HG03571 (cell line): ENCODE data around the gene TBC1D8B.

ENCODE experiments used
- ATAC-seq: cut with Tn5 transposase; IDR thresholded peaks from one replicate; pipeline ENCODE4 v1.9.1; 2021; ENCODE audit not compliant: unreplicated experiment

TBC1D8B gene

GRCh38 chrX:106897259-106897658 is 94.8 kb downstream of the TBC1D8B start:
- ATAC-seq = no peak

DNA sequence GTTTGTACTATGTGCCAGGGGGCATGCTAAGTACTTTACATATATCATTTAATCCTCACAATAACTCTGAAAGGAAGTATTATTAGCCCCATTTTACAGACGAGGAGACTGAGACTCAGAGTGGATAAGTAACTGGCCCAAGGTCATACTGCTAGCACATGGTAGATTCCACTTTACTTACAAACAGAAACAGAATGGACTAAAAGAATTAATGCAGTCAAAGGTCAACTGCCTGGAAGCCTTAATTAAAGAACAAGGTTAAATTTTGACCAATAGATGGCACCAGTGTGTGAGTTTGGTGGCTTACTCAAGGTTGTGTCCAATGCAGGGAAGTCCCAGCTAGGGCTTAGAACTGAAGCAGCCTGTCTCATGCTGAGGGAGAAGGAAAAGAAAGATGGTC is 96.0 kb downstream of the TBC1D8B start:
- peak; percentile 75 for ATAC-seq

GRCh38 chrX:106899276-106899675 is 96.8 kb downstream of the TBC1D8B start:
- no peak for ATAC-seq

DNA sequence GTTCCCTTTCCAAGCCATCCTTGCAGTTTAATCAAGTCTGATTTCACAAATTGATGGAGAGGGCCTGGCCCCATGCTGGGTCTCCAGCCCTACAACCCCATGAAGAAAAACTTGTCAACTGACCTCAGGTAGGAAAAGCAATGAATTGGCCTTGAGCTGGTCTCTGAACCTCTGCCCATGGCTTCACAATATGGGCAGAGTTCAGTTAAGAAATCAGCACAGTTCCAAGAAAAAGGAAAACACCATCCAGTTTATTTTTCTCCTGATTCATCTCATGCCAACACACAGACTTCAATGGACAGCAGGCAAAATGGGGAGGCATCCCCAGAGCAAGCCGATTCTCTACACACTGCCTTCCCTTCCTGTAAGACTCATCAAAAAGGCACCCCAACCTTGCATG is 97.4 kb downstream of the TBC1D8B start:
- ATAC-seq = no peak

DNA sequence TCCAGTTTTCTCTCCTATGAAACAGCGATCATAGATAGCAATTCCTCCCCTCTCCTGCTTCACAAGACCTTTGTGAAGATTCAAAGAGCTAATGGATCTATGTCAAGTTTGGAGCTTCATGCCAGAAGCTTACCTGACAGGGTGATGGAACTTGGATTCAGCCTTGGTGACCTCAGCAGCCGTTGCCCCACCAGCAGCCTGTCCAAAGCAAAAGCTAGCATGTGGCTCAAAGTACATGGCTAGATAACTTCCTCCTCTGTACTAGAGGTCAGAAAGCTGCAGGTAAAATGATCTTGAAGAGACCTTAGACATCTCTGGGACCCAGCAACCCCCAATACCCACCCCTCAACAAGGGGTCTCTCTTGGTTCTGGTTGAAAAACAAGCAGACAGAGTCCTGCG is 98.9 kb downstream of the TBC1D8B start:
- no peak for ATAC-seq

GRCh38 chrX:106901781-106902219 is 99.3 kb downstream of the TBC1D8B start:
- no peak for ATAC-seq

GRCh38 chrX:106902684-106903083 is 100.2 kb downstream of the TBC1D8B start:
- no peak for ATAC-seq

GRCh38 chrX:106903291-106903824 is 100.9 kb downstream of the TBC1D8B start, which contains the start of gene RIPPLY1:
Gene RIPPLY1 (minus strand): TSS chrX:106903341. CDS start chrX:106903287, 54 bp downstream.
- ATAC-seq = no peak

DNA sequence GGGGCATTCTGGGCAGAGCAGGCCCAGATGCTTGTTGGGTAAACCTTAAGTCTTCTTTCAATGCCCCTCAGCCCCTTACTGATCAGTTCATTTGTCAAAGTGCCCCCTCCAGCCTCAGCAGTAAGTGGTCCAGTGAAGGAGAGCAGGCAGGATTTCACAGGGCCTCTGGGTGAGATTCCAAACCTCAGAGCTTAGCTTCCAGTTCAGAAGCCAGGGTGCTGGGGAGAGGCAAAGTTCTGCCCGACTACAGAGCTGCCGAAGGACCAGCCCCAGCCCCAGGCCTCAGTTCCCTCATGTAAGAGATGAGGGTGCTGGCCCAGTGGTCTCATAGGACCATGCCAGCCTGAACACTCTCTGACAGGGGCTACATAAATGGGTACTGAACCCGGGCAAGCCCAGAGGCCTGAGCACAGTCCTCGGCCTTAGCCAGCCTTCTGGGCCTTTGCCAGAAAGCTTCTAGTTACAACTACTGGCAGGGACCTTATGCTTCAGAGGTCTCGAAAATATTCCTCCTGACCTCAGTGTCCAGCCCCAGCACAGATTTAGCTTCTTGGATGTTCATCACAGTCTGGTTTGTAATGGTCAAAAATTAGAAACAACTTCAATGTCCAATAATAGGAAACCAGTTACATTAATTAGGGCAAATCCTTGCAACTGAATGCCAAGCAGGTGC is 101.5 kb downstream of the TBC1D8B start:
- ATAC-seq = no peak

DNA sequence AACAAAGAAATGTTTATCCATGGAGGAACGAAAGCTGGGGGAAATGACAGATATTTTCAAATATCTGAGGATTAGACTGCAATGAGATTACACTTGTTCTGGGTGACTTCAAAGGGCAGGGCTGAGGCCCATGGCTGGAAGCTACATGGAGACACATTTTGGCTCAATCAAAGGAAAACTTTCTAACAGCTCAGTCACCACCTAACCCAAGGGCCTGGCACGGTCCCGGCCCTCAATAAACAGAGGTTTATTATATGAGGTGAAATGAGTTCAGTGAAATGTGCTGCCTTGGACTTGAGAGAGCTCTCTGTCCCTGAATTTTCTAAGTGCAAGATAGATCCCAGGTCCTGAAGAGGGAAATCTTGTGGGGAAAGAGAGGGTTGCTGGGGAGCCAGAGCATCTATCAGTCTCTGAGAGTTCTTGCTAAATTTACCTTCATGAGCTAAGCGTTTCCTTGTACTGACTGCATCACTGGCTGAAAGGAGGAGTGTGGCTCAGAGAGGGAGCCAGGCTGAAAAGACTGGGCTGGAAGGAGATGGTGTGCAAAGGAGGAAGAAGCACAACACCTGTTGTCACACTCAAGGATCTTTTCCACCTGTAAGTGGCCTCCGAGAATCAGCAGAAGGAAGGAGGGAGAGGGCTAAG is 102.7 kb downstream of the TBC1D8B start:
- ATAC-seq = no peak

DNA sequence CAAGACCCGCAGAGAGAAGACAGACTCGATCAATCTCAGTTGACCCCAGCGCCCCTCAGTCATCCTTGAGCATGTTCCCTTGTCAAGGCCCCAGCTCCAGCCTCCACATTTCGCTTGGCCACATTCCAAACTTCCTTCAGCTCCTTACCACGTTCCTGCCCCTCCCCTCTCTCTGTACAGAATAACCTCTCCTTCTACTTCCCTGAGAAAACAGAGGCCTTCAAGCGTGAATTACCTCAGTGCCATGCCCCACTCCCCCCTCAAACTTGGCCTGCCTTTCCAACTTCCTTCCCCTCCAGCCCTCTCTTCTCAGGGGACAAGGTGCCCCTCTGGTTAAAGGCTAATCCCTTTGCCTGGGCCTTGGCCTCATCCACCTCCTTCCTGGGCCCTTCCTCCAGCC is 103.9 kb downstream of the TBC1D8B start:
- no peak for ATAC-seq

DNA sequence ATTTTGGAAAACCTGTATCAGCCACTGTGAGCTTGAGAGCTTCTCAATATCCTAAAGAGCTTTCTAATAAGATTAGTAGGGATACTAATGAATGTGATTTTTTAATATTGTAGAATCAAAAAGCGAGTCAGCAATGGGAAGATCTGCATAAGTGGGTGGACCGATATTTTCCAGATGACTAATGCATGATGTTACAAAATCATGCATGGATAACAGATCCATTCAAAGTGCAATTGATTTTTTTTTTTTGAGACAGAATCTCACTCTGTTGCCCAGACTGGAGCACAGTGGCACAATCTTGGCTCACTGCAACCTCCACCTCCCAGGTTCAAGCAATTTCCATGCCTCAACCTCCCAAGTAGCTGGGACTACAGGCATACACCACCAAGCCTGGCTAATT is 110.4 kb downstream of the TBC1D8B start:
- ATAC-seq = no peak

- ATAC-seq = no peak
Measured at GRCh38 chrX:106917830-106918500, 115.5 kb downstream of the TBC1D8B start.

DNA sequence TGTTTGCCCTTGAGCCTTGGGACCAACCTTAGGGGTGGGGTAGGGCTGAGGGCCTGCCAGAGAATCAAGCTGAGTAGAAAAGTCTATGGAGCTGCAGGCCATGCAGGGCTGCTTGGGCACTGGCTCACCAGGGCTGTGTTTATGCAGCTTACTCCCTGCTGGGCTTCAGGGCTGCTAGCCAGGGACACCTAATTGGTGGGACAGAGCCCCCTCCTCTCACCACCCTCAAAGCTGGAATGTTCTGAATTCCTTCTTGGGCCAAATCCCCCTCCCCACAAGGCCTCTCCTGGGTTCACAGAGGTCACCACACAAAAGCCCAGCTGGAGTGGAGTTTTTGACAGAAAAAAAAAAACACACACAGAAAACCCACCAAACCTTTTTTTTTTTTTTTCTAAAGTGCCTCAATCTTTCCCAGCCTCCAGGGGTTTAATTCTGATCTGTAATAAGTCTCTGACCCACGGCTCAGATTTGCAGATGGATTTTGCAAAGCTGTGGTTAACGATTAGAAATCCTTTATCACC is 117.5 kb downstream of the TBC1D8B start, which contains the start of gene CLDN2:
CLDN2 (plus strand) TSS at position 471 of the 521 bp plus-strand sequence. CDS start 7,827 bp downstream, outside the sequence.
- ATAC-seq = no peak

DNA sequence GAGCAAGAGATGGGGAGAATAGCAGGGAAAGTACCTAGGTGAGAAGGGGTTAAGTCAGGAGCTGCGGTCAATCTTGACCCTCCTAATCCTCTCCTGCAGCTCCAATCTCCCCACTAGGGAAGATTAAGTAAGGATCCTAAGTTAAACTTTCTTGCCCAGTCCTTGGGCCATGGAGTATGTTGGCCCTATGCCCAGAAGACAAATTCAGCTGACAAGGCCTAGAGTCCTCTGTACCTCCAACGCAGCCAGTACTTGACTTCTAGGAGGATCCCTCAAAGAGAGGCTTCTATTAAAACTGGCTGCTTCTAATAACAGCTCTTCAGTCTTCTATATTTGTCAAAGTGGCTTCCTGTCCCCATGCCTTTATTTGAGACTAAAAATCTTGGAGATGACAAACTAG is 119.2 kb downstream of the TBC1D8B start:
- no peak for ATAC-seq
